Sigmoid colon (tissue), 7 donors: ENCODE measurements around the gene PLSCR3. TPM values are rescaled to one million over a fixed set of nuclear protein-coding genes. Genes with fewer than 3 reads are reported as not detected.

Source experiments
- DNase-seq: peaks from one replicate; pipeline ENCODE4 v3.0.0-alpha.2; 2019
- H3K27ac ChIP-seq, 4 donors: fragments of 200-600 bp; sonication (generic); one replicate each; pipeline ENCODE4 v1.5.1; 2016 to 2019; ENCODE audit warnings: mild to moderate bottlenecking in 1 of 4
- H3K27me3 ChIP-seq, 3 donors: fragments of 200-600 bp; sonication (generic); one replicate each; pipeline ENCODE4 v1.5.1; 2019; ENCODE audit warnings: mild to moderate bottlenecking in 1 of 3
- H3K36me3 ChIP-seq, 4 donors: fragments of 200-600 bp; sonication (generic); one replicate each; pipeline ENCODE4 v1.5.1; 2016 to 2019
- H3K4me1 ChIP-seq, 4 donors: fragments of 200-600 bp; sonication (generic); one replicate each; pipeline ENCODE4 v1.5.1; 2017 to 2019
- H3K4me3 ChIP-seq, 4 donors: fragments of 200-600 bp; sonication (generic); one replicate each; pipeline ENCODE4 v1.5.1; 2017 to 2019; ENCODE audit warnings: mild to moderate bottlenecking in 2 of 4, moderate library complexity in 1 of 4
- H3K9me3 ChIP-seq, 4 donors: fragments of 200-600 bp in 3 of 4; sonication (generic) in 3 of 4; one replicate each; pipeline versions ENCODE4 v1.5.1 to v1.6.1; 2013 to 2019
- CTCF ChIP-seq, 4 experiments: fragments of 450-650 bp in 3 of 4; fragments of 200-600 bp in 1 of 4; IDR thresholded peaks; one replicate each; pipeline ENCODE4 v1.5.1; 2016 to 2019; ENCODE audit warnings: antibody characterized with exemption in 4 of 4, mild to moderate bottlenecking in 3 of 4, moderate library complexity in 2 of 4
- EP300 ChIP-seq, 4 donors: sonication (generic); formaldehyde crosslinking; IDR thresholded peaks; one replicate each; pipeline ENCODE4 v1.6.1; 2017; ENCODE audit warnings: antibody characterized with exemption in 4 of 4
- POLR2A ChIP-seq, 2 donors: fragments of 450-650 bp; IDR thresholded peaks; one replicate each; pipeline ENCODE4 v1.6.1; 2016; ENCODE audit warnings: antibody characterized with exemption in 2 of 2, mild to moderate bottlenecking in 2 of 2, moderate library complexity in 2 of 2
- POLR2AphosphoS5 ChIP-seq, 4 donors: sonication (generic); formaldehyde crosslinking; IDR thresholded peaks; one replicate each; pipeline ENCODE4 v1.6.1; 2017; ENCODE audit warnings: antibody characterized with exemption in 4 of 4
- WGBS, 2 donors: extraction: QIAGEN DNeasy Blood & Tissue Kit; methylation state at CpG; one replicate each; pipeline ENCODE4 v1.1.7; 2013; 5-methylcytosine and 5-hydroxymethylcytosine counted together
- intact Hi-C: fragments of 100-400 bp; cut with DNase I; formaldehyde crosslinking; loops from one replicate; pipeline ENCODE4 v1.15.1; 2023
- polyA plus RNA-seq, 3 donors: library from polyadenylated mRNA; stranded (reverse); fragments of 200-250 nt; gene quantifications; one replicate each; pipeline ENCODE4 v1.2.3, GENCODE V29; 2013
- total RNA-seq, 4 donors: library from RNA; depleted of rRNA; stranded (reverse); fragments of >200 nt; gene quantifications; one replicate each; pipeline ENCODE4 v1.1.0, GENCODE V29; 2016
- donor health status: healthy with polysubstance abuse.
- donor health status: Bipolar disorder and iron deficiency.
- donor health status: healthy.

The PLSCR3 gene
- total and polyA plus RNA-seq, 7 donors: 10.4 to 27.2 (median 14.8) TPM

DNA sequence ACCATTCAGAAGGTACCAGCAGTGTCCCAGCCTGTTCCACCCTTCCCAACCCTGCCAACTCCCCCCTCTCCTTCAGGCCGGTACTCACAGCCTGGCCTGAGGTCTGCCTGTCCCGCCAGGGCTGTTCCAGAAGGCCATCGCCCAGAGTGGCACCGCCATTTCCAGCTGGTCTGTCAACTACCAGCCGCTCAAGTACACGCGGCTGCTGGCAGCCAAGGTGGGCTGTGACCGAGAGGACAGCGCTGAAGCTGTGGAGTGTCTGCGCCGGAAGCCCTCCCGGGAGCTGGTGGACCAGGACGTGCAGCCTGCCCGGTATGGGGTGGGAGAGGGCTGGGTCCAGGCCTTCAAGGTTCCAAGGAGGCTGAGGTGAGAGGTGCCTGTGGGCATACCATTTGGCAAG lies 20.5 kb upstream of the PLSCR3 start:
- Histone ChIP-seq H3K36me3 (peaks cover 0 to 46% (median 8%) of the 10 kb centered on the region in 4 donors), H3K27ac (no peak overlapping the region), H3K27me3 (no peaks in the 10 kb centered on the region), H3K4me3 (no peak overlapping the region), H3K4me1 (no peaks in the 10 kb centered on the region), H3K9me3 (no peaks in the 10 kb centered on the region)
- no peak for TF ChIP-seq POLR2AphosphoS5 (IDR thresholded peaks at IDR 0.05)
- no peak for TF ChIP-seq EP300 (IDR thresholded peaks at IDR 0.05)
- TF ChIP-seq POLR2A (IDR thresholded peaks at IDR 0.05): no peak
- DNase-seq: no peak
- intact Hi-C loops: no loop called here
- 83 to 87% methylated on average over 14 of the region's 14 CpGs for WGBS, 2 donors

DNA sequence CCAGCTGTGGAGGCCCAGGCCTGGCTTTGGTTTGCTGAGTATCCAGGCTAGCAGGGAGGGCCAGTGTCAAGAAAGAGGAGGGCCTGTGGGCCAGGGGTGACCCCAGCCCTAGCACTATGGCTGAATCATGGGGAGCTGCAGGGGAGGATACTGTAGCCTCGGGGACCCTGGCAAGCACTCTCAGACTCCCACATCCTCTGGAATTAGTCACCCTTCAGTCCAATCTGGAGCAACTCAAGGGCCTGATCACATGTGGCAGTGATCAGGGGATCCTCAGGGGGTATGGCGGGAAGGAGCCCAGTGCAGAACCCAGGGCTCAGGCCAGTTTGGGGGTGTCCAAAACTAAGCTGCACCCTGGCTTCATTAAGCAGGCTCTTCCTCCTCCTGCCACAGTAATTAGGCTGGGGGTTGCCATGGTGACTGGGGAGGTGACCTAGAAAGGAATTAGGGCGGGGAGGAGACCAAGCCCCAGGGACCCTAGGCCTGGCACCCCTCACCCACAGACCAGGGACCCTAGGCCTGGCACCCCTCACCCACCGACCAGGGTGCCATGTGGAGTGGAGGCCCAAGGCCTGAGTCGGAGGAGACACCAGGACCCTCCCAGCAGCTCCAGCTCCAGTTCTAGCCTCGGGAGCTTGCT lies 19.1 kb upstream of the PLSCR3 start:
- Histone ChIP-seq H3K9me3 (no peaks in the 10 kb centered on the region), H3K27me3 (no peaks in the 10 kb centered on the region), H3K27ac (no peak overlapping the region), H3K4me1 (no peaks in the 10 kb centered on the region), H3K36me3 (peaks cover 0 to 60% (median 12%) of the 10 kb centered on the region in 4 donors), H3K4me3 (no peak overlapping the region)
- WGBS, 2 donors: 77 to 83% methylated on average over 6 of the region's 6 CpGs
- intact Hi-C loops: no loop called here
- no peak for DNase-seq
- no peak for TF ChIP-seq EP300 (IDR thresholded peaks at IDR 0.05)
- no peak for TF ChIP-seq POLR2AphosphoS5 (IDR thresholded peaks at IDR 0.05)

- Histone ChIP-seq H3K27ac (no peak overlapping the region), H3K9me3 (no peaks in the 10 kb centered on the region), H3K4me1 (peaks cover 0 to 8% (median 5%) of the 10 kb centered on the region in 4 donors), H3K4me3 (no peak overlapping the region), H3K36me3 (peaks cover 0 to 47% (median 9%) of the 10 kb centered on the region in 4 donors), H3K27me3 (no peaks in the 10 kb centered on the region)
- WGBS, 2 donors: 88 to 92% methylated on average over 8 of the region's 8 CpGs
- no peak for TF ChIP-seq CTCF (IDR thresholded peaks at IDR 0.05)
- TF ChIP-seq POLR2A (IDR thresholded peaks at IDR 0.05): no peak
- TF ChIP-seq EP300 (IDR thresholded peaks at IDR 0.05): no peak
- TF ChIP-seq POLR2AphosphoS5 (IDR thresholded peaks at IDR 0.05): no peak
- DNase-seq: no peak
- intact Hi-C loops: no loop called here
Measured at GRCh38 chr17:7411427-7411750, 17.1 kb upstream of the PLSCR3 start.

DNA sequence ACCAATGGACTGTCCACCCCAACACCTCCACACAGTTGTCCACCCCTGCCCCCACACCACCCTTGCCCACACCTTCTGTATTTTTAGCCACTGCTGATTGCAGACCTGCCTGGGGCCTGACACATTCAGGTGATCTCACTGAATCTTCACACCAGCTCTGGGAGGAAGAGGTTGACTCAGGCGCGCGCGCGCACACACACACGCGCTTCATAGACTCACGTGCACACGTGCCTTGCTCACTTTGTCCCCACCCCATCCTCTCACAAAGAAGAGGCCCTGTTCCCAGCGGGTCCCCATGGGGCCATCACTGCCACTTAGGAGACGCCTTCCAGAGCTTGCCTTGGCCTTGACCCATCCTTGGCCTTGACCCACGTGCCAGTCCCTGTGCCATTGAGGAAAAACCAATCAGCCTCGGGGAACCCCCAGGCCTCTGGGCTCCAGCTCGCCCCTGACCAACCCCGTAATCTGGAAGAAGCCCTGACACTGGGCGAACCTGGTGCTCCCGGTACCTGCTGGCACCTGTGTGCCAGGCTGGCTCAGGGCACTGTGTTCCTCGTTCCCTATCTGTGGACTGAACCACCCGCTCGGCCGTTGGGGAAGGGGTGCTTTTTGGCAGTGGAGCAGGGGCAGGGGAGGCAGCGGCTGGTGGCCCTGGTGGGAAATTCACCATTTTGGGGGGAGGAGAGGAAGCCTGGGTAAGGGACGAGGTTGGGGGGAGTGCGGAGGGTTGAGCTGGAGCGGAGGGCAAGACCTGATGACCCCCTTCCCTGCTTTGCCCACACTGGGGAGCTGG lies 16.5 kb upstream of the PLSCR3 start:
- Histone ChIP-seq H3K27me3 (no peaks in the 10 kb centered on the region), H3K36me3 (peaks cover 0 to 42% (median 9%) of the 10 kb centered on the region in 4 donors), H3K27ac (no peak overlapping the region), H3K9me3 (no peaks in the 10 kb centered on the region), H3K4me1 (peaks cover 0 to 14% (median 10%) of the 10 kb centered on the region in 4 donors), H3K4me3 (no peak overlapping the region)
- no peak for DNase-seq
- TF ChIP-seq CTCF (IDR thresholded peaks at IDR 0.05): no peak
- TF ChIP-seq EP300 (IDR thresholded peaks at IDR 0.05): no peak
- no peak for TF ChIP-seq POLR2A (IDR thresholded peaks at IDR 0.05)
- TF ChIP-seq POLR2AphosphoS5 (IDR thresholded peaks at IDR 0.05): no peak
- 83 to 90% methylated on average over 25 of the region's 25 CpGs for WGBS, 2 donors
- intact Hi-C loops: no loop called here

- Histone ChIP-seq H3K9me3 (no peaks in the 10 kb centered on the region), H3K36me3 (peaks cover 0 to 32% (median 7%) of the 10 kb centered on the region in 4 donors), H3K27ac (no peak overlapping the region), H3K4me1 (peaks cover 0 to 23% (median 20%) of the 10 kb centered on the region in 4 donors), H3K27me3 (no peaks in the 10 kb centered on the region), H3K4me3 (no peak overlapping the region)
- intact Hi-C loops: loop anchor here (10.0 kb wide), 1 partner anchor 765 kb away; the partner anchor contains the start of genes KIAA0753 and TXNDC17
- TF ChIP-seq POLR2A (IDR thresholded peaks at IDR 0.05): no peak
- TF ChIP-seq POLR2AphosphoS5 (IDR thresholded peaks at IDR 0.05): no peak
- no peak for TF ChIP-seq CTCF (IDR thresholded peaks at IDR 0.05)
- no peak for TF ChIP-seq EP300 (IDR thresholded peaks at IDR 0.05)
- DNase-seq: no peak
- 92% methylated on average over 6 of the region's 6 CpGs for WGBS, 2 donors
Measured at GRCh38 chr17:7409716-7410115, 15.4 kb upstream of the PLSCR3 start.
